GM19467 (cell line): ENCODE results near the gene PTPRN2.

Experiments used
- ATAC-seq: cut with Tn5 transposase; IDR thresholded peaks from one replicate; pipeline ENCODE4 v1.9.1; 2021; ENCODE audit warnings: mild to moderate bottlenecking, moderate library complexity; ENCODE audit not compliant: unreplicated experiment

The PTPRN2 gene

DNA sequence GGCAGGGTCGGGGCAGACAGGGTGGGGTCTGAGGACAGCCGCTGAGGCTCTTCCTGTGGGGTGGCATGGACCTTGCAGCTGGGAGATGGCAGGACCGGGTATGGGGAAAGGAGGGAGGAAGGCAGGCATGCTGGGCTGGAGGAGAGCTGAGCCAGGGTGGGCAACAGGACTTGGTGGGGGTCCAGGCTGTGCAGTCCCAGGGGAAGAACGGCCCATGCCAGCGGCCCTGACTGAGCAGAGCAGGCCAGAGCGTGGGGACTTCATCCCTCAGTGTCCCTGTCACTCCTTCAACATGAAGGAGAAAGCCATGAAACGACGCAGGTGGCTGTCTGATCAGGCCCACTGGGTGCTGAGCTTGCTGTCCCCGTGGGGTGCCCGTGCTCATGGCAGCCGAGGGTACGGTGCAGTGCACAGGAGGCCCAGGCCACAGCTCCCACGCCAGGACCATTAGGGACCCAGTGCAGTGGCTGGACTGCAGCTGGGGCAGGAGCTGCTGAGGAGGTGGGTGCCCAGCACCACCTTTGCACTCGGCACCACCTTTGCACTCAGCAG, 519.6 kb downstream of the PTPRN2 start:
- ATAC-seq: no peak

DNA sequence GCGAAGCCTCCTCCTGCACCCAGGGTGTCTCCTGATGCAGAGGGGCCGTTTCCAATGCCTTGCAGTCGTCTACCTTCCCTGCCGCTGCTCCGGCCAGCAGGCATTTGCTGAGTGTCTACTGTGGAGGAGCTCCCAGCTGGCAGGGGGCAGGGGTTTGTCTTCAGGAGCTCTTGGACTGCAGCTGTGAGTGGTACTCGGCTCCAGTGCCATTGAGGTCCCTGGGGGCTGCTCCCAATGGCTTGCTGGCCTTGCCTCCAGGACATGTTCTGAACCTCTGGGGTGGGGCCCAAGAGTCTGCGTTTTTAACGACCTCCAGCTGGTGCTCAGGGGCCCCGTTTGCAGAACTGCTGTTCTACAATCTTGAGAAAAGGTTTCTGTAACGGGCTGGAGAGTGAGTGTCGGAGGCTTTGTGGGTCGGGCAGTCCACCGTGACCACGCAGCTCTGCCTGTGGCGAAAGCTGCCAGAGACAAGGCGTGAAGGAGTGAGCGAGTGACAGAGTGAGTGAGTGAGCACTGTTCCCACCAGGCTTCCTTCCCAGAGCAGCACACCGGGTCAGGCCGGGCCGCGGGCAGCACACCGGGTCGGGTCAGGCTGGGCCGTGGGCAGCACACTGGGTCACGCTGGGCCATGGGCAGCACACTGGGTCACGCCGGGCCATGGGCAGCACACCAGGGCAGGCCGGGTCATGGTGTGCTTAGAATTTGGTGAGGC, 520.2 kb downstream of the PTPRN2 start:
- ATAC-seq: no peak

DNA sequence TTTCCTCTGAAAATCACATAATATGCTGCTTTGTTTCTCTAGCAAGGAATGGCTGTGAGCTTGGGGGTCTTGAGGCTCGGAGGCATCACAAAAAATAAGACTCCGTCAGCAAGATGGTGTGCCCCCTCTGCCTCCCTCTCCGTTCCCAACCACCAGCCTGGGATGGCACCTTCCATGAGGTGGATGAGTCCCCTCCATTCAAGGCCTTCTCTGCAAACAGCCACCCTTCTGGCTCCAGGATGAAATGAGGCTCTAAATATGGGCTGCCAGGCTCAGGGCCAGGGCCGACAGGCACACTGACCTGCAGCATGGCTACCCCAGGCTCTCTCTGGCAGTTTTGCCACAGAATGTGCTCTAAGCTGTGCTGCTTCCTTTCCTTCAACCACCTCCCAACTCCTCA, 521.5 kb downstream of the PTPRN2 start:
- no peak for ATAC-seq

DNA sequence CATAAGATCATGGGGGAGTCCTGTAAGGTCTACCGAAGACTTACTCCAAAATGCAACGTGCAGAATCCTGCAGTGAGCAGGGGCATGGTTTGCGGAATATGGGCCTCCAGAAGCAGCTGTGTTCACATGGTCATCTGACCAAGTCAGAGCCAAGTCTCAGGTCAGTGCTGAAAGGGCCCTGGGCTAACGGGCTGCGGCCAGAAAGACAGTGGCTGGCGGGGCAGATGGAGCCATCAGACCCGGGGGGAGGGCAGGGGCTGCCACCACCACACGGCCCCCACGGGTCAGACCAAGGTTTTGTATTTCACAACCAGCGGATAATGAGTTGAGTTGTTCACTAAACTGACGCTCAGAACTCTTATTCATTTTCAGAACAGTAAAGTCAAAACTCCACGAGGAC, 522.3 kb downstream of the PTPRN2 start:
- ATAC-seq: no peak

DNA sequence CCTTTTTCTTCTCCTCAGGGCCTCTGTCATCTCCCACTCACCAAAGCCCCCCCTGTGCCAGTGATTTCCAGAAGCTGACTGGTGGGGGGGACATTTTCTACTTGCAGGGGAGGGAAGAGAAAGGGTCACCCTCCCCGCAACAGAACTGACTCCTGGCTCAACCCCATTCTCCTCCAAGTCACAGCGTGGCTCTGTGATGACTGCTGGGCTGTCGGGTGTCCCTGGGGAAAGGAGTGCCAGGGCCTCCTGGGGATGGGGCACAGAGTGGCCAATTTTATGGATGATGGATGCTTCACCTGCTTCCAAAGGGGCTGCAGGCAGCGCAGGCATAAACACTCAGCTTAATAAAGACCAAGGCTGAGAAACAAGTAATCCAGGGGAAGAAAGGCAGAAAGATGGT, 523.0 kb downstream of the PTPRN2 start:
- no peak for ATAC-seq

DNA sequence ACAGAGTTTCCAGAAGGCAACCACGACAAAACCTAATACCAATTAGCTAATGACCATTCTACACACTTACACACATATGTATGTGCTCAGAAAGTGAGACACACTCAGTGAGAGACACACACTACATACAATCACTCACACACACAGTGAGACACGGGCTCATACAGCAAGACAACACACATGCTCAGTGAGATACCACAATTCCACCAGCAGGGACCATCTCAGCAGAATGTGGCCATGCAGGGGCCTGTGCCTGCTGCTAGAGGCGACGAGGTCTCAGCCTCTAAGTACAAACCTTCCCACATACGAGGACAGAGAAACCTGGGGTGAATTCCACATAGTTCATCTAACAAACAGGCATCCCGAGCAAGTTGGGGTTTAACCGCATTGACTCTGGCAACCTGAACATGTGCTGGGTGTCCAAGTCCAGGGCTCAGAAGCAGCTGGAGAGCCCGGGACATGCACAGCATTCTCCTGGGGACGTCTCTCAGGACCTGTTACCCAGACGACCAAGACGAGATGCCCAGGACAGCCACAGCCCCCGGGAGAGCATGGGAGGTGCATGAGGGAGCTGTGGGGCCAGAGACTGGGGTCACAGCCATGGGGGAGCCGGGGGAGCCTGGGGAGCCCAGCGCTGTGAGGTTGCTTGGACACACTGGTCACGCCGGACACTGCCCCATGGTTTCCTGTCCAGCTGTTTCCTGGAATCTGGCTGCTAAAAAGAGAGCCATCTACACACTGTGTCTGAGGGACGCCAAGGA, 523.6 kb downstream of the PTPRN2 start:
- ATAC-seq: no peak

DNA sequence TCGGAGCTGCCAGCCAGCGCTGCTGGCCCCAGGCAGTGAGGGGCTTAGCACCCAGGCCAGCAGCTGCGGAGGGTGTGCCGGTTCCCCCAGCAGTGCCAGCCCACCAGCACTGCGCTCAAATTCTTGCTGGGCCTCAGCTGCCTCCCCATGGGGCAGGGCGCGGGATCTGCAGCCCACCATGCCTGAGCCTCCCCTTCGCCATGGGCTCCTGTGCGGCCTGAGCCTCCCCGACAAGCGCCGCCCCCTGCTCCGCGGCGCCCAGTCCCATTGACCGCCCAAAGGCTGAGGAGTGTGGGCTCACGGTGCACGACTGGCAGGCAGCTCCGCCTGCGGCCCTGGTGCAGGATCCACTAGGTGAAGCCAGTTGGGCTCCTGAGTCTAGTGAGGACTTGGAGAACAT, 525.0 kb downstream of the PTPRN2 start:
- no peak for ATAC-seq

DNA sequence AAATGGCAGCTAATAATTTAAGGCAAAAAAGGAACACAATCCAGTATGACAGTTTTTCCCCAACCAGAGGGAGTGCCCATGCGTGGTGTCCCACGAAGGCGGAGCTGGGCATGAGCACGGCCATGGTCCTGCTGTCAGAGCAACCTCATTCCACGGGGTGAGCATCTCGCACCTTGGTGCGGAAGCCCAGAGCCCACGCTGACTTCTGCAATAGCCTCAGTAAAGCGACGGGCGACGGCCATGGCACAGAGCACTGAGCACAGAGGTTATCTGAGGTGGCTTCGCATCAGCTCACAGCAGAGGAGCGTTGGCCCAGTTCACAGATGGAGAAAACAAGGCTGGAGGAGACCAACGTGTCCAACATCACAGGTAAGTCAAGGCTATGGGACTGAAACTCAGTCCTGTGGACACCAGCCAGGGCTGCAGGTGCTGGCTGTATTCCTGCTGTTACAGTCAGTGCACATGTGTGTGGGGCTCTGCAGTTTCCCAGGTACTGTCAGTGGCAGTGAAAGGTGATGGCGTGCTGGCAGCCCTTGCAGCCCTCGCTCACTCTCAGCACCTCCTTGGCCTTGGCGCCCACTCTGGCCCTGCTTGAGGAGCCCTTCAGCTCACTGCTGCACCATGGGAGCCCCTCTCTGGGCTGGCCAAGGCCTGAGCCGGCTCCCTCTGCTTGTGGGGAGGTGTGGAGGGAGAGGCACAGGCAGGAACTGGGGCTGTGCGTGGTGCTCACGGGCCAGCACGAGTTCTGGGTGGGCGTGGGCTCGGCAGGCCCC, 525.6 kb downstream of the PTPRN2 start:
- no peak for ATAC-seq

DNA sequence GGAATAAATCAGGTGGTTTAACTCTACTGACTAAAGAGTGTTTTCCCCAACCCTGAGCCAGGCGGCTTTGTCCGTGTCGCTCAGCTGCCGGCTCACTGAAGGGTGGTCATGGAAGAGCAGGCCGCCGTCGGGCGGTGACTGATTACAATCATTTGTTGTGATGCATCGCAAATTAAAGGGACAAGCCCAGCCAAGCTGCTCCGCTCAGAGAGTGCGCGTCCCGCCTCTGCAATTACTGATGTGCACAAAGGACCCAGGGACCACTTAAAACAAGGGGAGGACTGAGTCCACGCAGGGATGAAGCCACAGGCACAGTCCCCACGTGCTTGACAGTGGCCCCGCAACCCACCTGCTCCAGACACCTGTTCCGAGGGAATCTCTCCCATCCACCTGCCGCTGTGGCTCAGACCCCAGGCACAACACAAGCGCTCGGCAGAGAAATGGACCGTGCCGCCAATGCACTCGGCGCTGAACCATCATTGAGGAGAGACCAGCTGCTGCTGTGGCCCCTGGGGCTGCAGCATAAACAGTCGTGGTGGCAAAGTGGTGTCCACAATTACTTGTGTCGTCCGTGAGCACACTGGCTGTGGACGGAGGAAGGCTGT, 526.5 kb downstream of the PTPRN2 start:
- ATAC-seq: no peak

DNA sequence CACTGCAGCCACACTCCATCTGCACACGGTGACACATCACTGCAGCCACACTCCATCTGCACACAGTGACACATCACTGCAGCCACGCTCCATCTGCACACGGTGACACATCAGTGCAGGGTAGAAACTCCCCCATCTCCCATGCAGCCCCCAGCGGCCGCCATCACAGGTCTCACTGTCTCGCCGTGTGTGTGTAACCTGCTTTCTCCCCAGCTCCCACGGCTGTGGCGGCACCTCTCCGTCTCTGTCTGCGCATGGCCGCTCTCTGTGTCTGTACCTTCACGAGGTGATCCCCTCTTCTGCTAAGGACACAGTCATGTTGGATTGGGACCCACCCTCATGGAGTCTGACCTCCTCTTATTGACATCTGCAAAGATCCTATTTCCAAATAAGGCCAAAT, 527.4 kb downstream of the PTPRN2 start:
- ATAC-seq: no peak

DNA sequence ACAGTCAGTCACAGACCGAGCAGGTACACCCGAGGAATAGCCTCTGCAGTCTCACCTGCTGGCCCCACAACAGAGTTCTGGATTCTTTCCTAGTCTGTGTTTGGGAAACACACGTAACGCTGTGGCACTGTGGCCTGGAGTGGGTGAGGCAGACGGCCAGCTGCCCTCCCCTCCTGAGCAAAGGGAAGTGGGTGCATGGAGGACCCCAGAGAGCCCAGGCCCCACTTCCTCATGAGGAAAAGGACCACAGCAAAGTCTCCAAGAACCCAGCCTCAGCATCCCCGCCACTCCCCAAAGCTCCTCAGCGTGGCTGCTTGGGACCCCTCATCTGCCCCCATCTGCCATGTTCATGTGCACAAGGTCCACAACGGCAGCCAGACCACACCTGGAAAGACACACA, 530.2 kb downstream of the PTPRN2 start:
- no peak for ATAC-seq

DNA sequence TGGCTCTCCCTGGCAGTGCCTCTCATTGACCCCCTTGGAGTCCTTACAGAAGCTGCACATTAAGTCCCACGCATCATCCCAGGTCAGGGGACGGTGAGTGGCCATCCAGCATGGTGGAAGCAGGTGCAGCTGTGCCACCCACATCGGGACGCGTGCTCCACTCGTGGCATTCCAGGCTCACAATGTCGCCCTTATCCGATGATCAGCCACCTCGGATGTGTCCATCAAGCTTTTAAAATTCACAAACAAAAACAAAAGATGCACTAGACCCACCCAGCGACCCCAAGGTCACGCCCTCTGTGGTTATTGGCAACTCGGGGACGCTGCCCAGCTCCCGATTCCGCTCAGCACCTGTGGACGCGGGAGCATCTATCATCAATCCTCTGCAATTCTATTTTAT, 530.9 kb downstream of the PTPRN2 start:
- no peak for ATAC-seq

DNA sequence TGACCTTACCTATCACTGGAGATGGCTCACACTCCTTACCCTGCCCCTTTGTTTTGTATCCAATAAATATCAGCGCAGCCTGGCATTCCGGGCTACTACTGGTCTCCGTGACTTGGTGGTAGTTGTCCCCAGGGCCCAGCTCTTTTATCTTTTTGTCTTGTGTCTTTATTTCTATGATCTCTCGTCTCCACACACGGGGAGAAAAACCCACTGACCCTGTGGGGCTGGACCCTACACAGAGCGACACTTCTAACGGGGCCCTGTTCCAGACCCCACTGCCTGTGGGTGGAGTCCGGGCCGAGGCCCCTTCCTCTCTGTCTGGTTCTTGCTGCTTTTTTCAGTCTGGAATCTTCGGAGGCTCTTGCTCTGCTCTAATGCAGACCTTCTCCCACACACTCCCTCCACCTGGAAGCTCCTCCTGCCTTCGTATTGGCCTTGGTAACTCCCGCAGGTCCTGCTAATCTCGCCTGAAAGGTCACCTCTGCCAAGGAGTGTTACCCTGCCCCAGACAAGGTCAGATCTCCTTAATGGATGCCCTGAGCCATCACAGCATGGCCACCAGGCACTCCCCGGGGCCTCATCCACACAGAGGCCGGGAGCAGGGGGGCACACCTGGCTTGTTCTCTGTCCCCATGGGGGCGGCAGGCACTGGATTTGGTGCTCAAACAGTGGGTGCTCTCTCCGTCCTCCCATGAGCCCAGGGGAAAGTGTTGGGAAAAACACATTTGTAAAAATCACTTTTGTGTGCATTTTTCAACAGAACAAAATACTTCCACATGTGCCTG, 531.7 kb downstream of the PTPRN2 start:
- no peak for ATAC-seq

DNA sequence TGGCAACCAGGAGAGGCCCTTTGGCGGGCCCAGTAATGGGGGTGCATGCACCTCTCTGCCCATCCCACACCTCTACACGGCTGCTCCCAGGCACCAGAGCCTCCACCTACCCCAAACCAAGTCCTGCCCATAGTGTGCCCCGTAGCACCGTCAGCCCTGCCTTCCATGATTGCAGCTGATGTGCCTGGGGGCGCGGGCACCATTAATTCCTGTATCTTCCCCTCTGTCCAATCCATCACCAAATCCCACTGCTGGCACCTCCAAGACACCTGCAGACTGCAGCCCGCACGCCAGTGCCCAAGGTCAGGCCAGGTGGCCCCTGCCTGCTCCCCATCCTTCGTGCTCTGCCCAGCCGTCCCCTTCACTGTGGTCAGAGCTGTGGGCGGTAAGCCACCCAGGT, 533.0 kb downstream of the PTPRN2 start:
- no peak for ATAC-seq

DNA sequence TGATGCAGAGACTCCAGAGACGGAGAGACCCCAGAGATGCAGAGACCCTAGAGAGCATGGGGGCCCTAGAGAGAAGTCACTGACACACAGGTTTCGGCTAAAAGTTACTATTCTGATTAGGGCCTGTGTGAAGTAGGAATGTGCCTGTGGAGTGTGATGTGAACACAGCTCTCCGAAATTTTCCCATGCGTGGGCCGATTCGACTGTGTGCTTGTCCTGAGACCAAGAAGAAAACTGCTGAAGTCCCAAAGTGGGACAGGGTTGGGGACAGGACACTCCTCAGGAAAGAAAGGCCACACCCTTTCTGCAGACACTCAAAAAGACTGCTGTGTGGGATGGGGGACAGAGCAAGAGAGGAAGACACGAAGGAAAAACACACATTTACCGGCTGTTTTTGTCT, 533.5 kb downstream of the PTPRN2 start:
- no peak for ATAC-seq

DNA sequence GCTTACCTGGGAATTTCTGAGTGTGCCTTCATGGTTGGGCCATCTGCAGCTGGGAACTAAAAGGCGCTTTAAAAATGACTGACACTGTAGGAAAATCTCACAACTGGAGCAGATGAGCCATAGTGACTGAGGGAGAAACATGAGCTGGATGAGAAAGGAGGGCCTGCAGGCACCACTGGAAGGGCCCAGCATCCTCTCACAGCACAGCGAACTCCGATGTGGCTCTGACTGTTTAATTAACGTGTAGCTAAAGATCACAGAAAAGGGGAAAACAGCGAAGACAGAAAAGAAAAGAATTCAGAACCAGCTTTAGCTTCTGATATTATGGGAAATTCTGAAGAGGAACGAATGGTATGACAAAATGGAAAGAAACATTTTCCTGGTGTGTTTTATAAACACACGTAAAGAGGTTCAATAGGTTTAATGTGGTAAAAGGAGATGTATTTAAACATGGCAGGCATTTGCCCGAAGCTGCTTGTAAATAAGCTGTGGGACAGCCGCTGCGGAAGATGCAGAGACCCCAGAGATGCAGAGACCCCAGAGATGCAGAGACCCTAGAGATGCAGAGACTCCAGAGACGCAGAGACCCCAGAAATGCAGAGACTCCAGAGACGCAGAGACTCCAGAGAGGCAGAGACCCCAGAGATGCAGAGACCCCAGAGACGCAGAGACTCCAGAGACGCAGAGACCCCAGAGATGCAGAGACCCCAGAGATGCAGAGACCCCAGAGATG, 534.3 kb downstream of the PTPRN2 start:
- ATAC-seq: no peak

DNA sequence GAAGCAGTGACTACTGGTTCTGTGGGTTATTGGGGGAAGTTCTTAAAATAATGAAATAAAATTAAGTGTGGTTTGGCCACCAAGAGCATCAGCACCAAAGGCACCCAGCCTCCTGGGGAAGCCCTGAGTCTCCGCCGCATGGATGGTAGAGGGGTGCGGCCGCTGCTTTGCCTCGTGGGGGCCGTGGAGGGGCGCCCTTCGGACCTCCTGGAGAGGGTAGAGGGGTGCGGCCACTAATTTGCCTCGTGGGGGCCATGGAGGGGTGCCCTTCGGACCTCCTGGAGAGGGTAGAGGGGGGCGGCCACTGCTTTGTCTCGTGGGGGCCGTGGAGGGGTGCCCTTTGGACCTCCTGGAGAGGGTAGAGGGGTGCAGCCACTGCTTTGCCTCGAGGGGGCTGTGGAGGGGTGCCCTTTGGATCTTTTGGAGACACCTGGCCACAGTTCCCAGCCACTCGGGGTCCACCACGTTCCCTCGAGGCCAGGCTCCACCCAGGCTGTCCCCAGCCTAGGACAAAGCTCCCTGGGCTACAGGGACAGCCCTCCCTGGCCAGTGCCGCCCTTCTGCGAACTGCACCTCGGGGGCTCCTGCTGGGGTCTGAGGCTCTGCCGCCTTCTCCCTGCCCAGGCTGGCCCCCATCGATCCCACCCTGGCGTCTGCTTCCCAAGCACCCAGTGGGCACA, 535.1 kb downstream of the PTPRN2 start:
- no peak for ATAC-seq

DNA sequence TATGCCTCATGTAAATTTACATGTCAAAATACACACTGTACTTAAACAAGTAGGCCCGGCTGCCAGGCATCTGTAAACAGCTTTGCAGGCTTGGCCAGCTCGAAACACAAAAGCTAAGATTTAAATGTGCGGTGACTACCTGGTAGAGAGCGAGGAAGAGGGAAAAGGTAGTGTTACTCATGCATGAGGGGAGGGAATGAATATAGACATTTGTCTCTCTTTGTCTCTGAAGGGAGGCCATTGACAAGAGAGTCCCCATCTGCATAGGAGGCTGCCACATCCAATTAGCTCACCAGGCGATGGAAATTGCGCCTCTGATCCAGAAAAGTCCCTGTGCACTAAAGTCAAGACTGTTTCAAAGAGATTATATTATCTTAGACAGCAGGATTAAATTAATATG, 535.8 kb downstream of the PTPRN2 start:
- no peak for ATAC-seq

DNA sequence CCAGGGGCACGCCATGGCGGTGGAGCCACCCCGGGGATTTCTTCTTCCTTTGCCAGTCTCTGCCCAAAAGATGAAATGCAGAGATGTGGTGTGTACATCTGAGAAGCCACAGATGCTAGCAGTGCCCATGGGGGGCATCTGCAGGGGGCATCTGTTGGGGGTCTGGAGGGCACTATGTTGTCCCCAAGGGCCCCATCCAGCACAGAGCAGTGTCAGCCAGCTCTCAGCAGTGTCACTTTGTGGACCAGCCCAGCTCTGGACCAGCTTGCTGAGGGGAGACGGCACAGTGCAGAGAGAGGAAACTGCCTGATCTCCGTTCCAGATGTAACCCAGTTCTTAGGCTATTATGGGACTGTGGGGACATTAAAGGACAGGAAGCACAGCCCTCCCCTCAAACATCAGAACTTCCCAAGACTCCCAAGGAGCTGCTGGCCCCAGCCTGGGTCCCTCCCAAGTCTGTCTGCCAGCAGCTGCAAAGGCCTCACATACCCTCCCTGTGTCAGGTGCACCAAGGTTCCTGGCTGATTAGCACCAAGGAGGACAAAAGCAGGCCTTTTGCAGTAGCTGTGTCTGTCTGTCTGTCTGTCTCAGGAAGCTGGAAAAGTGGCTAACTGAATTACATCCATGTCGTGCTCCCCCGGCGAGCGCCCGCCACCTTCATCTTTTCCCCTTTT, 536.5 kb downstream of the PTPRN2 start:
- no peak for ATAC-seq
